GM23248 (cell line): ENCODE data around the gene SV2C.

ENCODE experiments used
- EZH2 ChIP-seq: fragments of 200-600 bp; sonication (generic); IDR thresholded peaks from 2 replicates; pipeline ENCODE4 v1.6.1; 2018; ENCODE audit warnings: antibody characterized with exemption, mild to moderate bottlenecking; ENCODE audit not compliant: insufficient read depth, poor library complexity, severe bottlenecking
- EZH2phosphoT487 ChIP-seq: fragments of 200-600 bp; sonication (generic); IDR thresholded peaks from 2 replicates; pipeline ENCODE4 v1.6.1; 2018; ENCODE audit warnings: antibody characterized with exemption, moderate library complexity, mild to moderate bottlenecking, low read depth; ENCODE audit not compliant: insufficient read depth

- TF ChIP-seq EZH2phosphoT487 (no peak), EZH2 (no peak)
Measured at GRCh38 chr5:76192837-76193236, 109.7 kb downstream of the SV2C start.
